ENCODE measurements around the gene SBDS.
"Not testable (repeated sequence)": the region's sequence is repeated elsewhere in the genome, so short reads cannot be mapped to it uniquely, and the experiment has no call there.

Gene SBDS

DNA sequence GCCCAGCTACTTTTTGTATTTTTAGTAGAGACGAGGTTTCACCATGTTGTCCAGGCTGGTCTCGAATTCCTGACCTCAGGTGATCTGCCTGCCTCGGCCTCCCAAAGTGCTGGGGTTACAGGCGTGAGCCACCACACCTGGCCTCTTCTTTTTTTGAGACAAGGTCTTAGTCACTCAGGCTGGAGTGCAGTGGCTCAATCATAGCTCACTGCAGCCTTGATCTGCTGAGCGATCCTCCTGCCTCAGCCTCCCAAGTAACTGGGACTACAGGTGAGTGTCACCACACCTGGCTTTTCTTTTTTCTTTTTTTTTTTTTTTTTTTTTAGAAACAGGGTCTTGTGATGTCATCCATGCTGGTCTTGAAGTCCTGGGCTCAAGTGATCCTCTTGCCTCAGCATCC is 26.4 kb downstream of the SBDS start:
- not testable (repeated sequence) for DNase-seq; H3K27ac Mint-ChIP-seq; H3K36me3 Mint-ChIP-seq (ENCODE audit: low read depth); H3K4me3 Mint-ChIP-seq; H3K27me3 Mint-ChIP-seq; H3K4me1 Mint-ChIP-seq (ENCODE audit: low read depth); H3K9me3 Mint-ChIP-seq

DNA sequence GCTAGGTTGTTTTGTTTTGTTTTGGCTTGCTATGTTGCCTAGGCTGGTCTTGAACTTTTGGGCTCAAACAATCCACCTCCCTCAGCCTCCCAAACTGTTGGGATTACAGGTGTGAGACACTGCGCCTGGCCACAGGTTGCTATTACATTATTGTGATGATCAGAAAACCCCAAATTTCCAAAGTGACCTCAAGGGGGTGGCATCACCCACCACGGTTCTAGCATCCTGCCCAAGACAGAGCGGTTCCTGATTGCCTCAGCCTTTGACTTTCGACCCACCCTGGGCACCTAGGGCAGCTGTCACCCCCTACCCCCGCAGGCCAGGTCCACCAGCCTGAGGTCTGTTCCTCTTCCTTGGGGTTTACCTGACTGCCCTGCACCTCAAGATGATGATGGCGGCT is 28.4 kb downstream of the SBDS start:
- DNase-seq: no peak
- Mint-ChIP-seq H3K4me1 (ENCODE audit: low read depth) (peaks cover 3% of the 10 kb centered on the region), H3K27ac (no peak overlapping the region), H3K27me3 (no peaks in the 10 kb centered on the region), H3K36me3 (ENCODE audit: low read depth) (peaks cover 2% of the 10 kb centered on the region), H3K9me3 (no peaks in the 10 kb centered on the region), H3K4me3 (no peak overlapping the region)

DNA sequence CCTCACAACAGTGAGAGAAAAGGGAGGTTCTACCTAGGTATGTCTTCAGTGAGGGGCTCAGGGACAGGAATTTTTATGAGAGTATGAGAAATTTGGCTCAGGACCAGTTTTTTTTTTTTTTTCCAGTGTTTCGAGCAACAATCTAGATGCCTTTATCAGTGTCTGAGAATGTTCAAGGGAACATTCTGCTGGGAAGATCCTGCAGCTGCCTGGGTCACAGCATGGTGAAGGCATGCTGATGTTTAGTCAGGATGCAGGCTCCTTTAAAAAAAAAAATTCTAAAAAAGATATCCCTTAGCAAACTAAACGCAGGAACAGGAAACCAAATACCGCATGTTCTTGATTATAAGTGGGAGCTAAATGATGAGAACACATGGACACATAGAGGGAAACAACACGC is 31.0 kb downstream of the SBDS start:
- Mint-ChIP-seq H3K4me3 (no peak overlapping the region), H3K4me1 (ENCODE audit: low read depth) (peaks cover 3% of the 10 kb centered on the region), H3K27ac (no peak overlapping the region), H3K36me3 (ENCODE audit: low read depth) (peaks cover 18% of the 10 kb centered on the region), H3K27me3 (no peaks in the 10 kb centered on the region), H3K9me3 (no peaks in the 10 kb centered on the region)
- DNase-seq: no peak

DNA sequence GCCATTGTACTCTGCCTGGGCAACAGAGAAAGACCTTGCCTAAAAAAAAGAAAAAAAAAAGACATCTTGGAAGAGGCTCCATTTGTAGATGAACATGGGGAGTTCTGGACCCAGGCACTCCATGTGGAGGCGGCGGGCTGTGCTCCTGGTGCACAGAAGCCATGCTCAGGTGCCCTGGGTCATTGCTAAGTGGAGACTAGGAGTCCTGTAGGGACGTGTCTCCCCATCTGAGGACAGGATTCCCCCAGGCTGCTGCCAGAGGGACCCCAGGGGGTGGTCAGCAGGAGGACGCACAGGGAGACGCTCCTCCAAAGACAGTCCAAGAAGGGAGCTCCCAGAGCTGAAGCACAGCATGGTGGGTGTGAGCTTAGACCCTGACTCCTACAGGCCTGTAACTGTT is 34.3 kb downstream of the SBDS start:
- Mint-ChIP-seq H3K4me3 (no peak overlapping the region), H3K9me3 (no peaks in the 10 kb centered on the region), H3K36me3 (ENCODE audit: low read depth) (peaks cover 50% of the 10 kb centered on the region), H3K27me3 (no peaks in the 10 kb centered on the region), H3K27ac (no peak overlapping the region), H3K4me1 (ENCODE audit: low read depth) (no peaks in the 10 kb centered on the region)
- no peak for DNase-seq

DNA sequence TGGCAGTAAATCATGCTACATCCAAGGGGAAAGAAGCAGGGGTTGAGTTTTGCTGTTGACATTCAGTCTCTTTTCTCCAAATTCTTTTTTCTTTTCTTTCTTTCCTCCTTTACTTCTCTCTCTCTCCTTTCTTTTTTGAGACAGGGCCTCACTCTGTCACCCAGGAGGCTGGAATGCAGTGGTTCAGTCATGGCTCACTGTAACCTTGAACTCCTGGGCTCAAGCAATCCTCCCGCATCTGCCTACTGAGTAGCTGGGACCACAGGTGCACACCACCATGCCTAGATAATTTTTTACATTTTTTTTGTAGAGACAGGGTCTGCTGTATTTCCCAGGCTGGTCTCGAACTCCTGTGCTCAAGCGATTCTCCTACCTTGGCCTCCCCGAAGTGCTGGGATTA is 35.2 kb downstream of the SBDS start:
- H3K27ac Mint-ChIP-seq: no peak overlapping the region

DNA sequence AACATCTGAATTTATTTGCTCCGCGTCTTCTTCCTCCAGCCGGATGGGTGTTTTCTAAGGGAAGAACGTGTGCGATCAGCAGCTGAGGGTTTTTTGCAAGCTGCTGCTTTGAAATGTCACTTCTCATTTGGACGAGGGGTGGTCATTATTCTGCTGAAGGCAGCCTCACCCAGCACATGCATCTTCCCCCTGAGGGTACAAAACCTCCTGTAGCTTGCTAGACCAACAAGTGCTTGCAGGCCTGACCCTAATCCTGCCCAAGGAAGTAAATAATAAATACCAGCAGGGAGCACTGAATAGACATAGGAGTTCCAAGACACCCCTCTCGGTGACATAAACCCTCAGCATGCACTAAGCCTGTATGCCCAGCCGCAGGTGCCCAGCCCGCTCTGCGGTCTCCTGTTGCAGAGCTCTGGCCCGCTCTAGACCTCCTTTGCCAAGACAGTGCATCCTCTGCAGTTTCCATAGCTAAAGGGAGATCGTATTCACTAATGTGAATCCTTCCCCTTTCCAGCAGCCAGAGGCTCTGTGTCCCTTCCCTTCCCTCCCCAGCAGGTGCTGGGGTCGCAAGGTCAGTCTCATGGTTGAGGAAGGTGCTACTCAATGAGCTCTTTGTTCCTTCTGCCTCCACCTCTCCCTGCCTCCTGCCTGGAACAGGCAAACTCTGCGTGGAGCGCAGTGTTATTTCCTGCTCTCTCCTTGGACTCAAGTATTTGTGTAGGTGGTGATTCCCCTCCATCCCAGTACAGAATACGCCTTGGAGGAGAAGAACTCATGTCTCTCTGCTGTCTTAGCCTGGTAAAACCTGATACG is 36.6 kb downstream of the SBDS start:
- DNase-seq: no peak
- H3K4me3 Mint-ChIP-seq: no peak overlapping the region
- H3K4me1 Mint-ChIP-seq (ENCODE audit: low read depth): no peaks in the 10 kb centered on the region
- H3K36me3 Mint-ChIP-seq (ENCODE audit: low read depth): peaks cover 68% of the 10 kb centered on the region
- no peaks in the 10 kb centered on the region for H3K9me3 Mint-ChIP-seq
- no peaks in the 10 kb centered on the region for H3K27me3 Mint-ChIP-seq
- no peak overlapping the region for H3K27ac Mint-ChIP-seq

More for the DNA sequence above, 35.2 kb downstream of the SBDS start:
- no peaks in the 10 kb centered on the region for H3K4me1 Mint-ChIP-seq (ENCODE audit: low read depth)
- DNase-seq: no peak
- H3K27me3 Mint-ChIP-seq: no peaks in the 10 kb centered on the region
- H3K4me3 Mint-ChIP-seq: no peak overlapping the region
- H3K9me3 Mint-ChIP-seq: no peaks in the 10 kb centered on the region
- peaks cover 59% of the 10 kb centered on the region for H3K36me3 Mint-ChIP-seq (ENCODE audit: low read depth)

DNA sequence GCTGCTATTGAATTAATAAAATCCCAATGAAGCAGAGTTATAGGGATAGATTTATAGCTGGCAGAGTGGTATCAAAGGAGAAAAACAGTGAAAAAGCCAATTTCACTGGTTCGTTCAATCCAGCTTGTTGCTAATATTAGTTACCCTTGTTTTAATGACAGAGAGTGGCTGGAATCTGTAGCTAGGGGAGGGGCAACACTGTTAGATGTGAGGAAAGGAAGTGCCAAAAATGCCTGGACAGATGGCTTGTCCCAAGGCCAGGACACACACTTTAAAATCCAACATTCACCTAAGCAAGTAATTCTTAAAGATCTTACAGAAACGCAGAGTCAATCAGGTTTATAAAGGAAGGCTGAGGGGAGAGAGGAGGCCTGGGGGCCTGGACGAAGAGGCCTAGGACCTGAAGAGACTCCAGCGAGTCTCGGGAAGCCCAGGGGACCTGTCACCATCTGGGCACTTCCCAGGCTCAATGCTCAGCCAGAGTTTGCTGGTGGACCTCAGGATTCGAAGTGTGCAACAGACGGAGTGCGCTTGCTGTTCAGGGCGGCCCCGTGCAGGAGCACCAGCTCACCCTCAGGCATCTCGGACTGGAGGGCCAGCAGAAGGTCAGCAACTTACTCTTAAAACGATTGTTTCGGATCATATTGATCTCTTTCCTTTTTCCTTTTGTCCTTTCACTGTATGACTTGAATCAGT is 37.6 kb downstream of the SBDS start:
- no peak for DNase-seq
- Mint-ChIP-seq H3K36me3 (ENCODE audit: low read depth) (peaks cover 76% of the 10 kb centered on the region), H3K9me3 (no peaks in the 10 kb centered on the region), H3K27ac (no peak overlapping the region), H3K27me3 (no peaks in the 10 kb centered on the region), H3K4me1 (ENCODE audit: low read depth) (no peaks in the 10 kb centered on the region), H3K4me3 (no peak overlapping the region)

DNA sequence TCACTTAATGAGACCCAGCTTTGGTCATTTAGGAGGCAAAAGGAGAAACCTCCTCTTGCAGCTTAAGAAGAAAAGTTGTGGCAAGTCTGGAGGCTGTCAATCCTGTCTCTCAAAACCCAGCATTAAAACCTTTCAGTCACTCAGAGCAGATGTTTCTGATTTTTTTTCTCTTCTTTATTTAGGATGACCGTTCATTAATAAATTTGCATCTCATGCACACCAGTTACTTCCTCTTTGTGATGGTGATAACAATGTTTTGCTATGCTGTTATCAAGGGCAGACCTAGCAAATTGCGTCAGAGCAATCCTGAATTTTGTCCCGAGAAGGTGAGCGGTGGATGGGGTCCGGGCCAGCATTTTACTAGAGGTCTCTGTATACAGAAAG is 42.4 kb downstream of the SBDS start:
- DNase-seq: no peak
- Mint-ChIP-seq H3K9me3 (no peaks in the 10 kb centered on the region), H3K4me3 (no peak overlapping the region), H3K27ac (no peak overlapping the region), H3K36me3 (ENCODE audit: low read depth) (peaks cover 87% of the 10 kb centered on the region), H3K27me3 (no peaks in the 10 kb centered on the region), H3K4me1 (ENCODE audit: low read depth) (no peaks in the 10 kb centered on the region)

DNA sequence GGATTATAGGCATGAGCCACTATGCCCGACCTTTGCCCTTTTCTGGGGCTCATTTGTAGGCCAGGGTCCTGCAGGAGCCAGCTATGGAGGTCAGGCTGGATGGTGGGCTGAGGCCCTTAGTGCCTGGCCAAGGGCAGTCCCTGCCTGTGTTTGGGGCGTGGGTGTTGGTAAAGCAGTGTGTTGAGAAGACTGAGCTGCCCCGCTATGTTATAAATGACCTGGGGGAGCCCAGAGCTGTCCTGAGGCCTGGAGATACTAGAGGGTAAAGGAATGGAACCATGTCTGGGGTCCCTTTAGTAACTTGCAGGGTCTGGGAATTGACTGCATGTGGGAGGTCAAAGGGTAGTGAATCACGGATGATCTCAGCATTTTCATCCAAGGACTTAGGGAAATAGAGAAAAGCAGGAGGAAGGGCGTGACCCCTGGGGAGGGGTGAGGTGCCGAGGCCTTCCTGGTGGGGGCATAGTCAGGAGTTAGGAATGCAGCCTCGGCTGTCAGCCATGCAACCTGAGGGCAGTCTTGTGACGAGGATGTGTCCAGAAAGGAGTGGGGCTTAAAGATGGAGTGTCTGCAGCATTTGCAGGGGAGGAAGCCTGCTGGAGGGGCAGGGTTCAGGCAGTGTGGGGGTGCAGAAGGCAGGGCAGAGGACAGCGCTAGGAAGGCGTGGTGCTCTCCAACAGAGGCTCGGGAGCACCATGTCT is 42.9 kb downstream of the SBDS start:
- H3K36me3 Mint-ChIP-seq (ENCODE audit: low read depth): peaks cover 86% of the 10 kb centered on the region
- H3K4me3 Mint-ChIP-seq: no peak overlapping the region
- no peaks in the 10 kb centered on the region for H3K27me3 Mint-ChIP-seq
- no peaks in the 10 kb centered on the region for H3K4me1 Mint-ChIP-seq (ENCODE audit: low read depth)
- DNase-seq: no peak
- H3K9me3 Mint-ChIP-seq: no peaks in the 10 kb centered on the region
- peak overlapping the region; percentile 2 for H3K27ac Mint-ChIP-seq

DNA sequence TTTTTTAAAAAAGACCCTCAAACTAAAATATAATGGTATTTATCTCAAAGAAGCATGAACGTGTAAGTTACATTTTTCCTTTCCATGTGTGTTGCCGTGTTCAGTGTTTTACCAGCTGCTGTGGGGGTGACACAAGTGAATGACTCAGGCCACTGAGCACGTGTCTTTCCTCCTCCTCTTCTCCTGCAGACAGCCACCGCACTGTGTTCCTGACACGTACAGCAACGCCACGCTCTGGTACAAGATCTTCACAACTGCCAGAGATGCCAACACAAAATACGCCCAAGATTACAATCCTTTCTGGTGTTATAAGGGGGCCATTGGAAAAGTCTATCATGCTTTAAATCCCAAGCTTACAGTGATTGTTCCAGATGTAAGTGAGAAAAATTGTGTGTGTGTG is 44.6 kb downstream of the SBDS start:
- no peak for DNase-seq
- Mint-ChIP-seq H3K4me1 (ENCODE audit: low read depth) (no peaks in the 10 kb centered on the region), H3K27me3 (no peaks in the 10 kb centered on the region), H3K27ac (no peak overlapping the region), H3K4me3 (no peak overlapping the region), H3K9me3 (no peaks in the 10 kb centered on the region), H3K36me3 (ENCODE audit: low read depth) (peaks cover 85% of the 10 kb centered on the region)

DNA sequence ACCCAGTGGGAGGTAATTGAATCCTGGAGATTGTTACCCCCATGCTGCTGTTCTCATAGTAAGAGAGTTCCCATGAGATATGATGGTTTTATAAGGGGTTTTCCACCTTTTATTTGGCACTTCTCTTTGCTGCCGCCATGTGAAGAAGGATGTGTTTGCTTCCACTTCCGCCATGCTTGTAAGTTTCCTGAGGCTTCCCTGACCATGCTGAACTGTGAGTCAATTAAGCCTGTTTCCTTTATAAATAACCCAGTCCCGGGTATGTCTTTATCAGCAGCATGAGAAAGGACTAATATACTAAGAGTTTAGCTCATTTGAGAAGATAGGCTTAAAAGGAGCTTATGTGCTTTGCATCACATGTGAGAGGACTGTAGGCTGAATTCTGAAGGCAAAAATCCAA is 45.1 kb downstream of the SBDS start:
- H3K9me3 Mint-ChIP-seq: no peaks in the 10 kb centered on the region
- H3K36me3 Mint-ChIP-seq (ENCODE audit: low read depth): peaks cover 85% of the 10 kb centered on the region
- H3K4me1 Mint-ChIP-seq (ENCODE audit: low read depth): no peaks in the 10 kb centered on the region
- H3K27me3 Mint-ChIP-seq: no peaks in the 10 kb centered on the region
- H3K27ac Mint-ChIP-seq: peak overlapping the region; percentile 24
- no peak overlapping the region for H3K4me3 Mint-ChIP-seq
- no peak for DNase-seq

DNA sequence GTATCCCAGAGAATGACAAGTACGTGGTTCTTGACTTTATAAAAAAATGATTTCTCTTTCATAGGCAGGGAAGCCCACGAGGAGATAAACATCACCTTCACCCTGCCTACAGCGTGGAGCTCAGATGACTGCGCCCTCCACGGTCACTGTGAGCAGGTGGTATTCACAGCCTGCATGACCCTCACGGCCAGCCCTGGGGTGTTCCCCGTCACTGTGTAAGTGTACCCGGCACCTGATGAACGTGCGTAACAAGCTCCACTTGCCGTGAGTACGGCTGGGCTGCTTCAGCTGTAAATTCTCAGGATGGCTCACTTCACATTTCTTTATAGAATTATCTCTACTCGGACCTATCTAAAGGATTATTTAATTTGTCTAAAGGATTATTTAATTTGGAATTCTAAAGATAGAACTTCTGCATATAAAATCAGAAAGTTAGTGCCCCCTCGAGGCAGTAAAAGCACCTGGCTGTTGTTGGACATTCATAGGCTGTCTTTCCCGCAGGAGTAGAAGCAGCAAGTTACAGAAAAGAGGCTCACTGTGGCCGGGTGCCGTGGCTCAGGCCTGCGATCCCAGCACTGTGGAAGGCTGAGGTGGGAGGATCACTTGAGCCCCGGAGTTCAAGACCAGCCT is 46.8 kb downstream of the SBDS start:
- H3K27me3 Mint-ChIP-seq: no peaks in the 10 kb centered on the region
- H3K27ac Mint-ChIP-seq: peak overlapping the region; percentile 40
- no peak for DNase-seq
- no peaks in the 10 kb centered on the region for H3K9me3 Mint-ChIP-seq
- no peak overlapping the region for H3K4me3 Mint-ChIP-seq
- H3K4me1 Mint-ChIP-seq (ENCODE audit: low read depth): no peaks in the 10 kb centered on the region
- H3K36me3 Mint-ChIP-seq (ENCODE audit: low read depth): peaks cover 90% of the 10 kb centered on the region

DNA sequence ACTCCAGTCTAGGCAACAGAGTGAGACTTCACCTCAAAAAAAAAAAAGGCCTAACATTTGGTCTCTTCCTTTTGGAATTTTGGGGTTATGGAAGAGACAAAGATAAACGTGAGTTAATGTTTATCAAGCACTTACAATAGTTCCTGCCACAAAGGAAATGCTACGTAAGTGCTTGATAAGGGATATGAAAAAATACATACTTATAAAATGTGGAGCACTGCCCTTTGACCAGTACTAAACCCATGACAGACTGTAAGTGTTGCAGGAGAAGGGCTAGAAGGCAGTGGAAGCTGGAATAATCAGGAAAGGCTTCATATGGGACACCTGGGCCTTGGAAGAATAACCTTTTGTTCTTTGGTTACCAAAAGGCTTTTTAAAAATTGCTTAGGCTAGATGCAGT is 48.8 kb downstream of the SBDS start:
- H3K4me1 Mint-ChIP-seq (ENCODE audit: low read depth): peaks cover 4% of the 10 kb centered on the region

DNA sequence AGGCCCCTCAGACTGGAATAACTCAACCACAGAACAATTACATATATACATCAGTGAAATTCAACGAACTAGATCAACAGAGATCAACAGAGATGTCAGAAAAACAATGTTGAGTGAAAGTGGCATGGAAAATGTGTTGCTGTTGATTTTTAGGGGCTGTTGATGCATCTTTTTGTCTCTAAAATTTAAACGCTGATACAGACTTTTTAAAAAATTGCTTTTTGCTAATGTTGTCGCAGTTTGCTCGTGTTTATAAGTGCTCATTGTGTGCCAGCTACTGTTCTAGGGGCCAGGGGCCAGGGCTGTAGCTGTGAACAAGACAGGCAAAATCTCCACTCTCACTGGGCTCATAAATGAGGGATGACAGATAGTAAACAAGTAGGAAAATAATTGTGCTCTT is 56.1 kb downstream of the SBDS start:
- no peak for DNase-seq
- H3K27ac Mint-ChIP-seq: peak overlapping the region; percentile 65
- peaks cover 83% of the 10 kb centered on the region for H3K36me3 Mint-ChIP-seq (ENCODE audit: low read depth)
- H3K4me3 Mint-ChIP-seq: no peak overlapping the region
- no peaks in the 10 kb centered on the region for H3K27me3 Mint-ChIP-seq
- H3K9me3 Mint-ChIP-seq: no peaks in the 10 kb centered on the region
- H3K4me1 Mint-ChIP-seq (ENCODE audit: low read depth): peaks cover 47% of the 10 kb centered on the region

More for the DNA sequence above, 48.8 kb downstream of the SBDS start:
- H3K4me3 Mint-ChIP-seq: no peak overlapping the region
- peaks cover 91% of the 10 kb centered on the region for H3K36me3 Mint-ChIP-seq (ENCODE audit: low read depth)
- no peaks in the 10 kb centered on the region for H3K9me3 Mint-ChIP-seq
- no peak overlapping the region for H3K27ac Mint-ChIP-seq
- no peaks in the 10 kb centered on the region for H3K27me3 Mint-ChIP-seq
- DNase-seq: no peak

Measured in activated T-cell treated with anti-CD3 and anti-CD28 coated beads, Interleukin-2, amount 50 U/mL, for 24 hours (primary cell).